H1 (cell line): ENCODE measurements around the gene CMTM1. TPM values are rescaled to one million over a fixed set of nuclear protein-coding genes. Genes with fewer than 3 reads are reported as not detected.

Source experiments
- BCL11A ChIP-seq, 2 experiments: IDR thresholded peaks; one replicate each; pipeline ENCODE4 v1.6.1; 2011; ENCODE audit warnings: low read depth in 2 of 2, low read length in 2 of 2, mild to moderate bottlenecking in 2 of 2
- SIRT6 ChIP-seq: IDR thresholded peaks from one replicate; pipeline ENCODE4 v1.7.1; 2012; ENCODE audit warnings: low read length, inconsistent platforms
- polyA plus RNA-seq, 7 experiments: library from polyadenylated mRNA; depleted of rRNA in 3 of 7; stranded (reverse) in 5 of 7; unstranded in 2 of 7; fragments of >200 nt in 5 of 7; fragments of 200-250 nt in 2 of 7; gene quantifications; 1 replicate in 5 of 7; 2 replicates in 1 of 7; 4 replicates in 1 of 7; pipeline versions ENCODE4 v1.2.1 to v1.2.3, GENCODE V29; 2011 to 2013; ENCODE audit warnings: missing spikeins in 2 of 7, mixed read lengths in 2 of 7
- total RNA-seq: library from RNA; stranded (reverse); fragmentation: NEBNext Ultra II Directional; extraction: Animal tissue kit (Norgen Biotek cat#: 25700); gene quantifications from 2 replicates; pipeline ENCODE4 v1.2.1, GENCODE V29; 2021

Gene CMTM1
- total and polyA plus RNA-seq, 2 of the 8 experiments (the other 6 are each of a cell fraction or from before 2014, with no cell fraction given) = 1.2 to 2.0 TPM

DNA sequence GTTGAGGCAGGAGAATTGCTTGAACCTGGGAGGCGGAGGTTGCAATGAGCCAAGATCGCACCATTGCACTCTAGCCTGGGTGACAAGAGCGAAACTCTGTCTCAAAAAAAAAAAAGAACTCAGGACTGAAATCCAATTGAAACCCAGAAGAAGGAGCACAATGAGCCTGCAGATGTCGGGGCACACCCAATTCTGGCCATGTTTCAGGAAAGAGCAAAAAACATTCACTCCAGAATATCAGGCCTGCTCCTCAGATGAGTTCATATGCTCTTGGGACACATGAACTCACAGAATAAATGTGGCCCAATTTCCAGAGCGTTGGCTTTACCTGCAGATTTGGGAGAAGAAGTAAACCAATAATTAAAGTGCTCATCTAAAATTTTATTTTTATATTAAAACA is 10.1 kb downstream of the CMTM1 start (continued):
- TF ChIP-seq SIRT6 (no peak), BCL11A (IDR thresholded peaks at IDR 0.05; ENCODE audit: low read depth in 2 of 2, low read length in 2 of 2) (no peak)
- TF ChIP-seq, all 59 proteins: peak for 0
